WTC11 (cell line): ENCODE data around the gene ZIC5. TPM values are rescaled to one million over a fixed set of nuclear protein-coding genes. Genes with fewer than 3 reads are reported as not detected.

Experiments
- ATAC-seq: fragments of 200-7000 bp; cut with Tn5 transposase; 2 replicates; pipeline ENCODE4 v1.10.0; 2021; ENCODE audit warnings: mild to moderate bottlenecking, moderate library complexity
- CTCF ChIA-PET: fragments of 300-600 bp; sonication (Branson Sonifier 250); formaldehyde crosslinking; loops from one replicate; lab custom pipeline; 2021; ENCODE audit warnings: antibody characterized with exemption; lab: Charles Lee
- POLR2A ChIA-PET: fragments of 350-600 bp; sonication (Branson Sonifier 250); formaldehyde crosslinking; loops from one replicate; lab custom pipeline; 2021; ENCODE audit warnings: antibody characterized with exemption; lab: Charles Lee
- DNase-seq: peaks from one replicate; pipeline ENCODE4 v3.0.0; 2021; ENCODE audit warnings: low spot score
- H3K27ac Mint-ChIP-seq: 2 replicates; pipeline ENCODE4 v1.8.0; 2021; ENCODE audit warnings: mixed read lengths
- H3K27me3 Mint-ChIP-seq: 2 replicates; pipeline ENCODE4 v1.8.0; 2021; ENCODE audit warnings: low read depth, mild to moderate bottlenecking, moderate library complexity, mixed read lengths
- H3K36me3 Mint-ChIP-seq: 2 replicates; pipeline ENCODE4 v1.8.0; 2021; ENCODE audit warnings: mixed read lengths
- H3K4me1 Mint-ChIP-seq: 2 replicates; pipeline ENCODE4 v1.8.0; 2022; ENCODE audit warnings: mixed read lengths
- H3K4me3 Mint-ChIP-seq: 2 replicates; pipeline ENCODE4 v1.8.0; 2021; ENCODE audit warnings: mild to moderate bottlenecking, moderate library complexity, mixed read lengths
- H3K9me3 Mint-ChIP-seq: 2 replicates; pipeline ENCODE4 v1.8.0; 2021; ENCODE audit warnings: mixed read lengths
- CBFB ChIP-seq: sonication (generic); formaldehyde crosslinking; IDR thresholded peaks from 2 replicates; pipeline ENCODE4 v1.8.1; 2022; ENCODE audit warnings: mild to moderate bottlenecking, low read depth, missing genetic modification reagents
- CREM ChIP-seq: sonication (generic); formaldehyde crosslinking; IDR thresholded peaks from 2 replicates; pipeline ENCODE4 v1.8.1; 2022; ENCODE audit warnings: mild to moderate bottlenecking, missing genetic modification reagents, moderate library complexity
- ESRRA ChIP-seq: sonication (generic); formaldehyde crosslinking; IDR thresholded peaks from 2 replicates; pipeline ENCODE4 v1.8.1; 2022; ENCODE audit warnings: mild to moderate bottlenecking, missing genetic modification reagents, borderline replicate concordance
- ETV6 ChIP-seq: sonication (generic); formaldehyde crosslinking; IDR thresholded peaks from 2 replicates; pipeline ENCODE4 v1.8.1; 2022; ENCODE audit warnings: mild to moderate bottlenecking, missing genetic modification reagents
- FOXK1 ChIP-seq: sonication (generic); formaldehyde crosslinking; IDR thresholded peaks from 2 replicates; pipeline ENCODE4 v1.8.0; 2022; ENCODE audit warnings: mild to moderate bottlenecking, moderate library complexity, missing genetic modification reagents
- JUN ChIP-seq: sonication (generic); formaldehyde crosslinking; IDR thresholded peaks from 2 replicates; pipeline ENCODE4 v1.8.0; 2023; ENCODE audit warnings: mild to moderate bottlenecking, missing genetic modification reagents
- KAT7 ChIP-seq: sonication (generic); formaldehyde crosslinking; IDR thresholded peaks from 2 replicates; pipeline ENCODE4 v1.8.1; 2023; ENCODE audit warnings: missing genetic modification reagents, mild to moderate bottlenecking, borderline replicate concordance
- MYBL2 ChIP-seq: sonication (generic); formaldehyde crosslinking; IDR thresholded peaks from 2 replicates; pipeline ENCODE4 v1.8.1; 2023; ENCODE audit warnings: mild to moderate bottlenecking, moderate library complexity, missing genetic modification reagents
- SMAD4 ChIP-seq: sonication (generic); formaldehyde crosslinking; IDR thresholded peaks from 2 replicates; pipeline ENCODE4 v1.8.0; 2022; ENCODE audit warnings: mild to moderate bottlenecking, missing genetic modification reagents
- SP1 ChIP-seq: sonication (generic); formaldehyde crosslinking; conservative IDR thresholded peaks from 2 replicates; pipeline ENCODE4 v1.8.1; 2022; ENCODE audit warnings: missing genetic modification reagents
- TEAD1 ChIP-seq: sonication (generic); formaldehyde crosslinking; IDR thresholded peaks from 2 replicates; pipeline ENCODE4 v1.8.0; 2022; ENCODE audit warnings: mild to moderate bottlenecking, missing genetic modification reagents
- TP53 ChIP-seq: sonication (generic); formaldehyde crosslinking; IDR thresholded peaks from 2 replicates; pipeline ENCODE4 v1.8.1; 2023; ENCODE audit warnings: mild to moderate bottlenecking, missing genetic modification reagents
- ZNF416 ChIP-seq: fragments of 250-450 bp; sonication (Bioruptor Pico); IDR thresholded peaks from 2 replicates; pipeline ENCODE4 v1.9.0; 2021; ENCODE audit warnings: mild to moderate bottlenecking, inconsistent platforms
- total RNA-seq: library from RNA; stranded (reverse); gene quantifications from 3 replicates; pipeline ENCODE4 v1.2.3, GENCODE V29; 2021
- TF ChIP-seq, protein P1 (sequence below): fragments of 250-450 bp; sonication (Bioruptor Pico); IDR thresholded peaks from 2 replicates; pipeline ENCODE4 v1.9.0; 2021; ENCODE audit warnings: mild to moderate bottlenecking
- TF ChIP-seq, protein P2 (sequence below): sonication (generic); formaldehyde crosslinking; IDR thresholded peaks from 2 replicates; pipeline ENCODE4 v1.8.1; 2023; ENCODE audit warnings: mild to moderate bottlenecking, moderate library complexity, missing genetic modification reagents
- TF ChIP-seq, protein P3 (sequence below): sonication (generic); formaldehyde crosslinking; IDR thresholded peaks from 2 replicates; pipeline ENCODE4 v1.8.0; 2022; ENCODE audit warnings: mild to moderate bottlenecking, missing genetic modification reagents
- TF ChIP-seq, protein P4 (sequence below): sonication (generic); formaldehyde crosslinking; IDR thresholded peaks from 2 replicates; pipeline ENCODE4 v1.8.0; 2022; ENCODE audit warnings: missing genetic modification reagents
- TF ChIP-seq, protein P5 (sequence below): sonication (generic); formaldehyde crosslinking; IDR thresholded peaks from 2 replicates; pipeline ENCODE4 v1.8.0; 2023; ENCODE audit warnings: mild to moderate bottlenecking, missing genetic modification reagents
- TF ChIP-seq, protein P6 (sequence below): sonication (generic); formaldehyde crosslinking; IDR thresholded peaks from 2 replicates; pipeline ENCODE4 v1.8.1; 2023; ENCODE audit warnings: mild to moderate bottlenecking, missing genetic modification reagents
- TF ChIP-seq, protein P7 (sequence below): sonication (generic); formaldehyde crosslinking; IDR thresholded peaks from 2 replicates; pipeline ENCODE4 v1.8.1; 2023; ENCODE audit warnings: mild to moderate bottlenecking, missing genetic modification reagents, moderate library complexity

Gene ZIC5
- total RNA-seq, 1 experiment from 2014 or later: 46.4 TPM

DNA sequence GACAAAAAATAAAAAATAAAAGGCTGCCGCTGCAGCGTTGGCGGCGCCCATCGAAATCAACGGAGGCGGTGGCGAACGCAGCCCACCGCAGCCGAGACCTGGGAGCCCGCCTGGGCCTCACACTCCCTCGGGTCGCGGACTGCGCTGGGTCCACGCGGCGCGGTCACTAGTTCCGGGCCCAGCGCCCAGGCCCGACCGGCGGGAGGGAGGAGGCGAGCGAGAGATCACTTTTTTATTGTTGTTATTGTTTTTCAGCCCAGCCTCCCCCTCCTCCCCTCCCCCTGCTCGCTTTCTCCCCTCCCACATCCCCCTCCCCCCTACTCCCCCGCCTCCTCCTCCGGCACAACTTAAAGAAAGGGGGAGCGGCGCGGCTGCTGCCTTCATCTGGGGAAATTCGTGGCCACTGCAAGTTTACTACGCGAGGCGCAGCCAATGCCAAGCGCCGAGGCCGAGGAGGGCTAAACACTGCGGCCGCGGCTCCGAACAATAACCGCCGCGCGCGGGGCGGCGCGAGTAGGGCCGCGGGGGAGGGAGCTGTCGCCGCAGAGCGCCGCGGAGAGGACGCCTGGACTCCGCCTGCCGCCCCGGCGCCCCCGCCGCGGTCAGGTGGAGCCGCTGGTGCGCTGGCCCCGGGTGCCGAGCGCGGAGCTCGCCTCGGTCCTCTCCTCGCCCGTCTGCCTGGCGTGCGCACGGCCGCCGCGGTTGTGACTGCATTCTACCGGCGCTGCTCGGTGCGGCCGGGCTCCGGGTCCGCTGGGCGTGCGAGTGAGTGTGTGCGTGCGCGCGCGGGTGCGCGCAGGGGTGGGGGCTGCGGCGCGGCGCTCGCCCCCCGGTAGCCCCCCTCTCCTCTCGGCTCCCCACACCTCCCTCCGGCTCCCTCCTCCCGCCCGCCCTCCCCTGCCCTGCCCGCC, 9.5 kb upstream of the ZIC5 start:
- peaks cover 34% of the 10 kb centered on the region for H3K27me3 Mint-ChIP-seq
- H3K4me1 Mint-ChIP-seq: peaks cover 32% of the 10 kb centered on the region
- H3K27ac Mint-ChIP-seq: no peak overlapping the region
- DNase-seq (peak; percentile 79), ATAC-seq (peak; percentile 9)
- POLR2A ChIA-PET: interaction anchor here (0.6 to 7.1 kb wide), 17 partner anchors 8 to 529 kb away, joined by 3 to 67 read pairs (median 5); partner anchors contain the start of genes CLYBL, PCCA and ZIC5
- no peaks in the 10 kb centered on the region for H3K9me3 Mint-ChIP-seq
- CTCF ChIA-PET: interaction anchor here (0.6 to 2.7 kb wide), 12 partner anchors 10 to 529 kb away, joined by 3 to 11 read pairs (median 3); partner anchors contain the start of gene ZIC5
- peaks cover 32% of the 10 kb centered on the region for H3K36me3 Mint-ChIP-seq
- peak overlapping the region; percentile 68 for H3K4me3 Mint-ChIP-seq
- TF ChIP-seq, protein P1, sequence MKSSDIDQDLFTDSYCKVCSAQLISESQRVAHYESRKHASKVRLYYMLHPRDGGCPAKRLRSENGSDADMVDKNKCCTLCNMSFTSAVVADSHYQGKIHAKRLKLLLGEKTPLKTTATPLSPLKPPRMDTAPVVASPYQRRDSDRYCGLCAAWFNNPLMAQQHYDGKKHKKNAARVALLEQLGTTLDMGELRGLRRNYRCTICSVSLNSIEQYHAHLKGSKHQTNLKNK (CRISPR knock-in tag): peak; percentile 70; the same call in 1 of the 2 replicates
- TF ChIP-seq KAT7 (CRISPR knock-in tag): peak; percentile 96; the same call in 1 of the 2 replicates
- TF ChIP-seq, protein P2, sequence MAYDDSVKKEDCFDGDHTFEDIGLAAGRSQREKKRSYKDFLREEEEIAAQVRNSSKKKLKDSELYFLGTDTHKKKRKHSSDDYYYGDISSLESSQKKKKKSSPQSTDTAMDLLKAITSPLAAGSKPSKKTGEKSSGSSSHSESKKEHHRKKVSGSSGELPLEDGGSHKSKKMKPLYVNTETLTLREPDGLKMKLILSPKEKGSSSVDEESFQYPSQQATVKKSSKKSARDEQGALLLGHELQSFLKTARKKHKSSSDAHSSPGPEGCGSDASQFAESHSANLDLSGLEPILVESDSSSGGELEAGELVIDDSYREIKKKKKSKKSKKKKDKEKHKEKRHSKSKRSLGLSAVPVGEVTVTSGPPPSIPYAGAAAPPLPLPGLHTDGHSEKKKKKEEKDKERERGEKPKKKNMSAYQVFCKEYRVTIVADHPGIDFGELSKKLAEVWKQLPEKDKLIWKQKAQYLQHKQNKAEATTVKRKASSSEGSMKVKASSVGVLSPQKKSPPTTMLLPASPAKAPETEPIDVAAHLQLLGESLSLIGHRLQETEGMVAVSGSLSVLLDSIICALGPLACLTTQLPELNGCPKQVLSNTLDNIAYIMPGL: 0 out of 2 replicates have a peak, but pooled peaks have one; percentile 22
- TF ChIP-seq, protein P3, sequence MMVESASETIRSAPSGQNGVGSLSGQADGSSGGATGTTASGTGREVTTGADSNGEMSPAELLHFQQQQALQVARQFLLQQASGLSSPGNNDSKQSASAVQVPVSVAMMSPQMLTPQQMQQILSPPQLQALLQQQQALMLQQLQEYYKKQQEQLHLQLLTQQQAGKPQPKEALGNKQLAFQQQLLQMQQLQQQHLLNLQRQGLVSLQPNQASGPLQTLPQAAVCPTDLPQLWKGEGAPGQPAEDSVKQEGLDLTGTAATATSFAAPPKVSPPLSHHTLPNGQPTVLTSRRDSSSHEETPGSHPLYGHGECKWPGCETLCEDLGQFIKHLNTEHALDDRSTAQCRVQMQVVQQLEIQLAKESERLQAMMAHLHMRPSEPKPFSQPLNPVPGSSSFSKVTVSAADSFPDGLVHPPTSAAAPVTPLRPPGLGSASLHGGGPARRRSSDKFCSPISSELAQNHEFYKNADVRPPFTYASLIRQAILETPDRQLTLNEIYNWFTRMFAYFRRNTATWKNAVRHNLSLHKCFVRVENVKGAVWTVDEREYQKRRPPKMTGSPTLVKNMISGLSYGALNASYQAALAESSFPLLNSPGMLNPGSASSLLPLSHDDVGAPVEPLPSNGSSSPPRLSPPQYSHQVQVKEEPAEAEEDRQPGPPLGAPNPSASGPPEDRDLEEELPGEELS (CRISPR knock-in tag): peak; percentile 56; the same call in 1 of the 2 replicates
- TF ChIP-seq ZNF416 (CRISPR knock-in tag): peak; percentile 79; the same call in 1 of the 2 replicates
- peak; percentile 78; the same call in 1 of the 2 replicates for TF ChIP-seq ETV6 (CRISPR knock-in tag)
- TF ChIP-seq, protein P4, sequence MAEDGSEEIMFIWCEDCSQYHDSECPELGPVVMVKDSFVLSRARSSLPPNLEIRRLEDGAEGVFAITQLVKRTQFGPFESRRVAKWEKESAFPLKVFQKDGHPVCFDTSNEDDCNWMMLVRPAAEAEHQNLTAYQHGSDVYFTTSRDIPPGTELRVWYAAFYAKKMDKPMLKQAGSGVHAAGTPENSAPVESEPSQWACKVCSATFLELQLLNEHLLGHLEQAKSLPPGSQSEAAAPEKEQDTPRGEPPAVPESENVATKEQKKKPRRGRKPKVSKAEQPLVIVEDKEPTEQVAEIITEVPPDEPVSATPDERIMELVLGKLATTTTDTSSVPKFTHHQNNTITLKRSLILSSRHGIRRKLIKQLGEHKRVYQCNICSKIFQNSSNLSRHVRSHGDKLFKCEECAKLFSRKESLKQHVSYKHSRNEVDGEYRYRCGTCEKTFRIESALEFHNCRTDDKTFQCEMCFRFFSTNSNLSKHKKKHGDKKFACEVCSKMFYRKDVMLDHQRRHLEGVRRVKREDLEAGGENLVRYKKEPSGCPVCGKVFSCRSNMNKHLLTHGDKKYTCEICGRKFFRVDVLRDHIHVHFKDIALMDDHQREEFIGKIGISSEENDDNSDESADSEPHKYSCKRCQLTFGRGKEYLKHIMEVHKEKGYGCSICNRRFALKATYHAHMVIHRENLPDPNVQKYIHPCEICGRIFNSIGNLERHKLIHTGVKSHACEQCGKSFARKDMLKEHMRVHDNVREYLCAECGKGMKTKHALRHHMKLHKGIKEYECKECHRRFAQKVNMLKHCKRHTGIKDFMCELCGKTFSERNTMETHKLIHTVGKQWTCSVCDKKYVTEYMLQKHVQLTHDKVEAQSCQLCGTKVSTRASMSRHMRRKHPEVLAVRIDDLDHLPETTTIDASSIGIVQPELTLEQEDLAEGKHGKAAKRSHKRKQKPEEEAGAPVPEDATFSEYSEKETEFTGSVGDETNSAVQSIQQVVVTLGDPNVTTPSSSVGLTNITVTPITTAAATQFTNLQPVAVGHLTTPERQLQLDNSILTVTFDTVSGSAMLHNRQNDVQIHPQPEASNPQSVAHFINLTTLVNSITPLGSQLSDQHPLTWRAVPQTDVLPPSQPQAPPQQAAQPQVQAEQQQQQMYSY (CRISPR knock-in tag): 0 out of 2 replicates have a peak, but pooled peaks have one; percentile 6
- TF ChIP-seq FOXK1 (CRISPR knock-in tag): peak; percentile 47; the same call in 1 of the 2 replicates
- TF ChIP-seq MYBL2: no peak
- TF ChIP-seq CREM (CRISPR knock-in tag): peak; percentile 77; the same call in 1 of the 2 replicates
- TF ChIP-seq, protein P5, sequence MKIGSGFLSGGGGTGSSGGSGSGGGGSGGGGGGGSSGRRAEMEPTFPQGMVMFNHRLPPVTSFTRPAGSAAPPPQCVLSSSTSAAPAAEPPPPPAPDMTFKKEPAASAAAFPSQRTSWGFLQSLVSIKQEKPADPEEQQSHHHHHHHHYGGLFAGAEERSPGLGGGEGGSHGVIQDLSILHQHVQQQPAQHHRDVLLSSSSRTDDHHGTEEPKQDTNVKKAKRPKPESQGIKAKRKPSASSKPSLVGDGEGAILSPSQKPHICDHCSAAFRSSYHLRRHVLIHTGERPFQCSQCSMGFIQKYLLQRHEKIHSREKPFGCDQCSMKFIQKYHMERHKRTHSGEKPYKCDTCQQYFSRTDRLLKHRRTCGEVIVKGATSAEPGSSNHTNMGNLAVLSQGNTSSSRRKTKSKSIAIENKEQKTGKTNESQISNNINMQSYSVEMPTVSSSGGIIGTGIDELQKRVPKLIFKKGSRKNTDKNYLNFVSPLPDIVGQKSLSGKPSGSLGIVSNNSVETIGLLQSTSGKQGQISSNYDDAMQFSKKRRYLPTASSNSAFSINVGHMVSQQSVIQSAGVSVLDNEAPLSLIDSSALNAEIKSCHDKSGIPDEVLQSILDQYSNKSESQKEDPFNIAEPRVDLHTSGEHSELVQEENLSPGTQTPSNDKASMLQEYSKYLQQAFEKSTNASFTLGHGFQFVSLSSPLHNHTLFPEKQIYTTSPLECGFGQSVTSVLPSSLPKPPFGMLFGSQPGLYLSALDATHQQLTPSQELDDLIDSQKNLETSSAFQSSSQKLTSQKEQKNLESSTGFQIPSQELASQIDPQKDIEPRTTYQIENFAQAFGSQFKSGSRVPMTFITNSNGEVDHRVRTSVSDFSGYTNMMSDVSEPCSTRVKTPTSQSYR: 0 out of 2 replicates have a peak, but pooled peaks have one; percentile 32
- TF ChIP-seq, protein P6, sequence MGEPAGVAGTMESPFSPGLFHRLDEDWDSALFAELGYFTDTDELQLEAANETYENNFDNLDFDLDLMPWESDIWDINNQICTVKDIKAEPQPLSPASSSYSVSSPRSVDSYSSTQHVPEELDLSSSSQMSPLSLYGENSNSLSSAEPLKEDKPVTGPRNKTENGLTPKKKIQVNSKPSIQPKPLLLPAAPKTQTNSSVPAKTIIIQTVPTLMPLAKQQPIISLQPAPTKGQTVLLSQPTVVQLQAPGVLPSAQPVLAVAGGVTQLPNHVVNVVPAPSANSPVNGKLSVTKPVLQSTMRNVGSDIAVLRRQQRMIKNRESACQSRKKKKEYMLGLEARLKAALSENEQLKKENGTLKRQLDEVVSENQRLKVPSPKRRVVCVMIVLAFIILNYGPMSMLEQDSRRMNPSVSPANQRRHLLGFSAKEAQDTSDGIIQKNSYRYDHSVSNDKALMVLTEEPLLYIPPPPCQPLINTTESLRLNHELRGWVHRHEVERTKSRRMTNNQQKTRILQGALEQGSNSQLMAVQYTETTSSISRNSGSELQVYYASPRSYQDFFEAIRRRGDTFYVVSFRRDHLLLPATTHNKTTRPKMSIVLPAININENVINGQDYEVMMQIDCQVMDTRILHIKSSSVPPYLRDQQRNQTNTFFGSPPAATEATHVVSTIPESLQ: no peak
- 0 out of 2 replicates have a peak, but pooled peaks have one; percentile 55 for TF ChIP-seq CBFB (CRISPR knock-in tag)
- 0 out of 2 replicates have a peak, but pooled peaks have one; percentile 17 for TF ChIP-seq JUN (CRISPR knock-in tag)
- TF ChIP-seq TP53 (CRISPR knock-in tag): 0 out of 2 replicates have a peak, but pooled peaks have one; percentile 54
- no peak; the same call in 1 of the 2 replicates for TF ChIP-seq TEAD1 (CRISPR knock-in tag)
- TF ChIP-seq, protein P7, sequence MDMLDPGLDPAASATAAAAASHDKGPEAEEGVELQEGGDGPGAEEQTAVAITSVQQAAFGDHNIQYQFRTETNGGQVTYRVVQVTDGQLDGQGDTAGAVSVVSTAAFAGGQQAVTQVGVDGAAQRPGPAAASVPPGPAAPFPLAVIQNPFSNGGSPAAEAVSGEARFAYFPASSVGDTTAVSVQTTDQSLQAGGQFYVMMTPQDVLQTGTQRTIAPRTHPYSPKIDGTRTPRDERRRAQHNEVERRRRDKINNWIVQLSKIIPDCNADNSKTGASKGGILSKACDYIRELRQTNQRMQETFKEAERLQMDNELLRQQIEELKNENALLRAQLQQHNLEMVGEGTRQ (CRISPR knock-in tag): peak; percentile 25; the same call in 1 of the 2 replicates
- TF ChIP-seq SMAD4: no peak
- TF ChIP-seq ESRRA (CRISPR knock-in tag): 0 out of 2 replicates have a peak, but pooled peaks have one; percentile 35
- TF ChIP-seq SP1: peak; percentile 62; the same call in 1 of the 2 replicates
